Posterior cingulate gyrus (tissue), 11 donors: ENCODE measurements around the gene MORN5.

Source experiments
- DNase-seq, 10 donors: peaks; one replicate each; pipeline versions ENCODE4 v3.0.0 to v3.0.0-alpha.2; 2020 to 2021; ENCODE audit warnings: mixed read lengths in 3 of 10
- intact Hi-C: fragments of 100-400 bp; cut with DNase I; formaldehyde crosslinking; loops from one replicate; pipeline ENCODE4 v1.15.1; 2023

Gene MORN5

GRCh38 chr9:122138560-122139268, 21.0 kb upstream of the MORN5 start:
- DNase-seq, result peak in 1 of 10 donors; percentile 46
- intact Hi-C loops, result no loop called here

GRCh38 chr9:122140368-122141193, 19.1 kb upstream of the MORN5 start:
- intact Hi-C loops, result no loop called here
- no peak for DNase-seq

GRCh38 chr9:122141671-122142070, 18.0 kb upstream of the MORN5 start:
- intact Hi-C loops, result no loop called here
- no peak for DNase-seq

GRCh38 chr9:122143296-122143695, 16.4 kb upstream of the MORN5 start:
- intact Hi-C loops, result no loop called here
- no peak for DNase-seq

- no peak for DNase-seq
These were observed 15.8 kb upstream of the MORN5 start for GRCh38 chr9:122143876-122144405.

GRCh38 chr9:122144836-122145591, 14.7 kb upstream of the MORN5 start:
- DNase-seq, result no peak
- intact Hi-C loops, result no loop called here

More at GRCh38 chr9:122143876-122144405, 15.8 kb upstream of the MORN5 start:
- intact Hi-C loops, result no loop called here

- DNase-seq, result no peak
- intact Hi-C loops, result no loop called here
These were observed 14.2 kb upstream of the MORN5 start for GRCh38 chr9:122145592-122145863.

GRCh38 chr9:122151267-122151828, 8.4 kb upstream of the MORN5 start:
- DNase-seq, result no peak
- intact Hi-C loops, result no loop called here

GRCh38 chr9:122155796-122156195, 3.9 kb upstream of the MORN5 start:
- no peak for DNase-seq
- intact Hi-C loops, result no loop called here

- intact Hi-C loops, result no loop called here
These were observed 1.5 kb upstream of the MORN5 start for GRCh38 chr9:122158202-122158601.

GRCh38 chr9:122159925-122160246, 178 bp downstream of the MORN5 start:
- DNase-seq, result no peak
- intact Hi-C loops, result no loop called here

More at GRCh38 chr9:122158202-122158601, 1.5 kb upstream of the MORN5 start:
- DNase-seq, result no peak

- intact Hi-C loops, result no loop called here
- no peak for DNase-seq
These were observed 2.7 kb downstream of the MORN5 start for GRCh38 chr9:122162415-122162814.

- intact Hi-C loops, result no loop called here
- no peak for DNase-seq
These were observed 4.6 kb downstream of the MORN5 start for GRCh38 chr9:122164286-122164685.

- intact Hi-C loops, result no loop called here
- DNase-seq, result no peak
These were observed 8.6 kb downstream of the MORN5 start for GRCh38 chr9:122168356-122168755.

GRCh38 chr9:122172131-122172530, 12.4 kb downstream of the MORN5 start:
- no peak for DNase-seq
- intact Hi-C loops, result no loop called here

- intact Hi-C loops, result no loop called here
- no peak for DNase-seq
These were observed 14.0 kb downstream of the MORN5 start for GRCh38 chr9:122173670-122174069.

- intact Hi-C loops, result no loop called here
- DNase-seq, result no peak
These were observed 17.2 kb downstream of the MORN5 start for GRCh38 chr9:122176916-122177315.

- DNase-seq, result no peak
- intact Hi-C loops, result no loop called here
These were observed 19.5 kb downstream of the MORN5 start for GRCh38 chr9:122179054-122179689.

- intact Hi-C loops, result no loop called here
- no peak for DNase-seq
These were observed 20.0 kb downstream of the MORN5 start for GRCh38 chr9:122179690-122180074.

- no peak for DNase-seq
- intact Hi-C loops, result no loop called here
These were observed 20.9 kb downstream of the MORN5 start for GRCh38 chr9:122180633-122181032.

- intact Hi-C loops, result no loop called here
- DNase-seq, result no peak
These were observed 23.8 kb downstream of the MORN5 start for GRCh38 chr9:122183501-122183900.
